GM19438 (cell line): ENCODE measurements around the gene GOLM1.

Experiments used
- ATAC-seq: cut with Tn5 transposase; IDR thresholded peaks from one replicate; pipeline ENCODE4 v1.9.1; 2021; ENCODE audit warnings: low read depth; ENCODE audit not compliant: unreplicated experiment

GOLM1 gene

GRCh38 chr9:86005253-86005775, 94.0 kb downstream of the GOLM1 start:
- ATAC-seq = no peak

GRCh38 chr9:85995599-85995998, 103.8 kb downstream of the GOLM1 start:
- ATAC-seq = no peak

DNA sequence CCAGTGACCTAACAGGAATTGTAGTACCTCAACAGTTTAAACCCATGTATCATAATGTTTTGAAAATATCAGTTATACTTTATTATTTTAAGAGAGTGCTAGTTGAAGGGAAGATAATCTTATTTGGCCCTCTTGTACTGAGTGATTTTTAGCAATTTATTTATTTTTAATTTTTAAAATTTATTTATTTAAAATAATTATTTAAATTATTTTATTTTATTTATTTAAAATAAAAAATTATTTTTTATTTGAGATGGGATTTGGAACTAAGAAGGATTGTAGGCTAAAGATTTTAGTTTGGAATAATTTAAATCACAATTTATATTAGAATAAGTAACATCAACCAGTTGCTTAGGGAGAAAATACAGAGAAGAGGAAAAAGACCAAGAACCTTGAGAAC, 104.3 kb downstream of the GOLM1 start:
- no peak for ATAC-seq

GRCh38 chr9:85994191-85994590, 105.2 kb downstream of the GOLM1 start:
- ATAC-seq = no peak

DNA sequence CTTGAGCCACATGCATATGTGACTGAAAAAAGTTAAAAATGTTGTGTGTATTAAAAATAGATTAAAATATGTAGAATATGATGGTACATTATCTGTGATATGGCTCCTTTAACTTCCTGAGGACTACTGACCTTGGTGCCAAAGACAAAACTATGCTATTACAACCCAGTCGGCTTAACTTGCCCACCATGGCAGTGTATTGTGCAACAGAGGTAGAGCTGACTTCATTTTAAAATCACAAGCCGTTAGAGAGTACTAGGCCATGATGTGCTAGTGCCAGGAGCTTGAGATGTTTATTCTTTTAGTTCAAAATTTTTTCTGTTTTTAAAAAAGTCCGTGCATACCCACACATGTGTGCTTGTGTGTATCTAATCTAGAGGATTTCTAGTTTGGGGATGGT, 112.1 kb downstream of the GOLM1 start:
- ATAC-seq = no peak

- no peak for ATAC-seq
These were observed 114.9 kb downstream of the GOLM1 start for GRCh38 chr9:85984457-85984856.

DNA sequence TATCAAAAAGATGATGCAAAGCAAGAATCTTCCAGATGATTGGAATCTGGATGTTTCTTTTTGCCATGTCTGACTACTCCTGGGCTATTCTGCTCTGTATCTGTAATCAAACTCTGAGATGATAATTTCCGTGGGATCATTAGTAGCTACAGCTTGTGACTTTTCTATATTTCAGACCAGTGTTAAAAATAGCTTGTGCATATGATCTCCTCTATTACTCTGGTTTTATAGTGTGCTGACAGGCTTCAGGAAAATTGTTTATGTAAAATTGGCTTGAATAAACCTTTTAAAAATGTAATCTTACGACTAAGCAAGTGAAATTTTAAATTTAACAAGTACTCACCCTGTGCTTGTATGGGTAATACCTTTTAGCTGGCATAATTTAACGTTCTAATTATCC, 118.0 kb downstream of the GOLM1 start:
- no peak for ATAC-seq

GRCh38 chr9:85978496-85978895, 120.9 kb downstream of the GOLM1 start:
- no peak for ATAC-seq
